UCSD-AML1 (cell line): ENCODE measurements around the gene TMPRSS3.
A peak's percentile ranks its signal among the peaks of the same experiment; 100 is the strongest.

Source experiments
- DNase-seq: peaks from one replicate; lab custom pipeline; 2025; ENCODE audit not compliant: unreplicated experiment; lab: John Stamatoyannopoulos, UW

TMPRSS3 gene

DNA sequence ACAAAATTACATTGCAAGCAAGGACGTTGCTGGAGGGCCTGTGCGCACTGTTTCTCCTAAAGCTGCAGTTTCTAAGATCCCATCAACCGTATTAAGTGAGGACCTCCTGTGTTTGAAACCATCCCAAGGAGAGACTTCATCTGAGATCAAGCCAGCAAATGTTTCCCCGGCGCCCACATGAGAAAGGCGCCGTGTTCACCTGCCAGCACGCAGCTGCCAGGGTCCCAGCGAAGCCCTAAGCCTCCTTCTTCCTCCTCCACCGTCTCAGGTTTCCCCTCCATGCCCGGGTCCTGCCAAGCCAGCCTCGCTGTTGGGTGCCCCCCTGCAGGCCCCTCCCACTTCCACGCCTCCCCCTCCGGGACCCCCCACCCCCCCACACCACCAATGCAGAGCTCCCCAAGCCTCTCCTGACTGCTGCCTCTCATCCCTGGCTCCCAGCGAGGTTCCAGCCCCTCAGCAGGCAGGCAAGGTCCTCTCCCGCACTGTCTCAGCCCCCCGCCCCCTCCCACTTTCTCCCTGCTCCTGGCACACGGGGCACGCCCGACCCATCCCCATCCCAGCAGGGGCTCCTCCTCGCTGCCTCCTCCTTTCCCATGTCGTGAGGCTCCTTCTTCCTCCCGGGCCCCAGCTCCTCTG lies 20.9 kb downstream of the TMPRSS3 start:
- no peak for DNase-seq

DNA sequence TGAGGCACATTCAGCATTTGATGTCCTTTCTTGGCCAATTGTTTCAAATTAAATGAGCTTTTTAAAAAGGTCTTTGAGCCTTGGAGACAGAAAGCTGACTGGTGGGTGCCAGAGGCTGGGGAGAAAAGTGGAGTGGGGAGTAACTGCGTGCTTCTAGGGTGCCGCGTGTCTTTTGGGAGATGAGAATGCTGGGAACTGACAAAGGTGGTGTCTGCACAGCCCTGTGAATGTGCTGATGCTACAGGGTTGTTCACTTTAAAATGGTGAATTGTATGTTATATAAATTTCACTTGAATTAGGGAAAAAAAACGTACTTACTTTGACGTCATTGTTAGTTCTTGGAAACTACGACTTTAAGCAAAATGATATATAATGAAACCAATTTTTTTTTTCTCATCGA lies 21.4 kb downstream of the TMPRSS3 start:
- DNase-seq, result no peak

DNA sequence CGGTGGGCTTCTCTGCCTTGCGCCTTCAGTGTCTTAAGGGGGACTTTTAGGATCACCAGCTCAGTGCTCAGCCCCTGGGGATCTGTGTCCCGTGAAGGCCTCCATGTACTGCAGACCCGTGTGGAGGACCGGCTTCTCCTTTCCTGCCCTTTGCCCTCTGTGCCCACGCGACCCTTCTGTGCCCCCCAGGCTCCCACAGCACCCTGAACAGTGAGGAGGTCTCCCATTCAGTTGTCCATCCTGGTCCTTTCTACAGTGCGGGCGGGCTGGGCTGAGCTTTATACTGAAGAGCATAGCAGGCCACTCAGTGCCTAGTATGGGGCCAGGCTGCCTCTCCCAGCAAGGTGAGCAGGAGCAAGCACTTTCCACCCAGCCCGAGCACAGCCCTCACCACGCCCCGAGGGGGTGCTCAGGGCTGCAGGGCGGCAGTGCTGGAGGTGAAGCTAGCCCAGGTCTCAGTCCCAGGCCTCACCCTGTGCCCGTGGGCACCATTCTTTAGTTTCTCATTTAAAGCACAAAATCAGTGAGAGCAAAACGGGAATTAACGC lies 21.9 kb downstream of the TMPRSS3 start:
- DNase-seq, result no peak

DNA sequence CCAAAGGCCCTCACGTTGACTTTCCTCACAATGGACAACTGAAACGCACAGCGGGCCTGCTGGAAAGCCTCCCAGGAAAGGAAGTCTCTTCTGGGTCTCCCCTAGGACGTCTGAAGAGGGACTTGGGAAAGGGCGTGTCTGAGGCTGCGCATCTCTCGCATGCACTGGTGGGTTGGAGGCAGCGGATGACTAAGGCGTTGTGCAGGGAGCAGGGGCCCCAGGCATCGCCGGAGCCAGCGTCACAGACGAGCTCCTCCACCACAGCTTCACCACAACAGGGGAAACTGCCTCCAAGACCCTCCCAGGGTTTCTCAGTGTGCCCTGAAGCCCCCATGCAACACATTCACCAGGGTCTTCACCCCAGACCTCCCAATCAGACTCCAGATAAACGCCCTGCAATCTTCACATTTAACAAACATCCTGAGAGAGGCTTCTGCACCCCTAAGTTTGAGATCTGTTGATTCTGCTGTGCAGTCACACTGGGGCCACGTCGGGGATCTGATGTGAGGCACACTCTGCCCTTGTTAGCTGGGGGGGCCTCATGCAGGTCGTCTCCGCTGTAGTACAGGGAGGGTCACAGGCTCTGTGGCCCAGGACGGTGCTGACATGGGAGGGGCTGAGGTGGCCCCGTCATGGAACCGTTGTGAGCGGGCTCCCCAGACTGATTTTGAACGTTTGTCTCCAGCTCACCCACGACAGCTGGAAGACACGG lies 22.5 kb downstream of the TMPRSS3 start:
- DNase-seq, result no peak

DNA sequence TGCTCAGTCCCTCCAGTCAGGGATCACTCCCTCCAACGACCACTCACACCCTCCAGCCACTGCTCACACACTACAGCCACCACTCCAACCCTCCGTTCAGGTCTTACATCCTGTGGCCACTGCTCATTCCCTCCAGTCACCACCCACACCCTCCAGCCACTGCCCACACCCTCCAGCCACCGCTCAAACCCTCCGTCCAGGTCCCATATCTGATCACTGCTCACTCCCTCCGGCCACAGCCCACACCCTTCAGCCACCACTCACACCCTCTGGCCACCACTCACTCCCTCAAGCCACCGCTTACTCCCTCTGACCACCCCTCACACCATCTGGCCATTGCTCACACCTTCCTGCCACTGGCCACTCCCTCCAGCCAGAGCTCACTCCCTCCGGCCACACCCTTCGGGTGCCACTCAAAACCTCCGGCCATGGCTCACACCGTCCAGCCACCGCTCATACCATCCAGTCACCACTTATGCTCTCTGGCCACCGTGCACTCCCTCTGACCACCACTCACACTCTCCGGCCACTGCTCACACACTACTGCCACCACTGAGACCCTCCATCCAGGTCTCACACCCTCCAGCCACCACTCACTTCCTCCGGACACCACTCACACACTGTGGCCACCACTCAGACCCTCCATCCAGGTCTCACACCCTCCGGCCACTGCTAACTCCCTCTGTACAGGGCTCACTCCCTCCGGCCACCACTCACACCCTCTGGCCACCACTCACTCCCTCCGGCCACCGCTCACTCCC lies 24.8 kb downstream of the TMPRSS3 start:
- no peak for DNase-seq

DNA sequence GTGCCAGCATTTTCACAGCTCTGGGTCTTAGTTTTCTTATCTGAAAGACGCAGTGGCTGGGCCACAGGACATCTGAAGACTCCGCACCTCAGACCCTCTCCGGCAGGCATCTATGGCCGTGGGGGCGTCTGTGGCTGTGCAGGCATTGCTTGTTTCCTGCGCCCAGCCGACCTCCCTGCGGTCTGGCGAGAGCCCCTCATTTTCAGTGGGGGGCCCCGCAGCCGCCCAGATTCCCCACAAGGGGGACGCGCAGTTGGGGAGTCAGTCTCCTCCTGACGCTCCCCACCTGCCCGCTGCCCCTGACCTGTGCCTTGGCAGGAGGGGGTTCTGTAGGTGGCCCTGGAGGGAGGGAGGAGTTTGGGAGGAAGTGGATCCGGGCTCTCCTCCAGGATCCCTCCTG lies 26.0 kb downstream of the TMPRSS3 start:
- DNase-seq, result no peak

DNA sequence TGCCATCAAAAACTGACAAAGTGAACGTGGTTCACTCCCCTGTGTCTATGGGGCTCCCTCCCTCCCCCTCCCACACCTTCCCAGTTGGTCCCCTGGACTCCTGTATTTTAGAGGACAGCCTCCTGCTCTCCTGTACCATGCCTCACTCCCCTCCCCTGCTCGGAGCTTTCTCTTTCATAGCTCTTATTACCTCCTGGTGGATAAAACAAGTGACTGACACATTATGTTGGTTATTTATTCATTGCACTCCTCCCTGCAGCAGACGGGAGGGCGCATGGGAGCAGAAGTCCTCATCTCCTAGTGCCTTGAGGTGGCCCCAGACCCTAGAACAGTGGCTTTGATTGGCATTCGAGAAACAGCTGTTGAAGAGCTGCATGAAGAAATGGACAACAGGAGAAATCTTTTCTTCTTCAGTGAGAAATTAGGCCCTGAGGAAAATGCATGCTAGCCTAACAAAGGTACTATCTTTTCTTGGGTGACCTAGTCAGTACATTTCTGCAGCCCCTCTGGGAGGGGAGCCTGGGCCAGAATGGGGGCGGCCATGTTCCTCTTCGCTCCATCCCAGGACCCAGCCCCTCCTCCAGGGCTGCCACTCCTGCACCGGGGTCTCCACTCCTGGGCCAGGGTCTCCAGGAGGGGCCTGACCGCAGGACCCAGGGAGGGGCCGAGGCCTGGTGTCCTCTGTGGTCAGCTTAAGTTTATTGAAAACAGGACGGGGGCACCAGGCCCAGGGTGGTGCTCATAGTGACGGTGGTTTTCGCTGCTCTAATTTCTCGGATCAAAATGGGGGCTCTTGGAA lies 28.3 kb downstream of the TMPRSS3 start:
- DNase-seq, result no peak

DNA sequence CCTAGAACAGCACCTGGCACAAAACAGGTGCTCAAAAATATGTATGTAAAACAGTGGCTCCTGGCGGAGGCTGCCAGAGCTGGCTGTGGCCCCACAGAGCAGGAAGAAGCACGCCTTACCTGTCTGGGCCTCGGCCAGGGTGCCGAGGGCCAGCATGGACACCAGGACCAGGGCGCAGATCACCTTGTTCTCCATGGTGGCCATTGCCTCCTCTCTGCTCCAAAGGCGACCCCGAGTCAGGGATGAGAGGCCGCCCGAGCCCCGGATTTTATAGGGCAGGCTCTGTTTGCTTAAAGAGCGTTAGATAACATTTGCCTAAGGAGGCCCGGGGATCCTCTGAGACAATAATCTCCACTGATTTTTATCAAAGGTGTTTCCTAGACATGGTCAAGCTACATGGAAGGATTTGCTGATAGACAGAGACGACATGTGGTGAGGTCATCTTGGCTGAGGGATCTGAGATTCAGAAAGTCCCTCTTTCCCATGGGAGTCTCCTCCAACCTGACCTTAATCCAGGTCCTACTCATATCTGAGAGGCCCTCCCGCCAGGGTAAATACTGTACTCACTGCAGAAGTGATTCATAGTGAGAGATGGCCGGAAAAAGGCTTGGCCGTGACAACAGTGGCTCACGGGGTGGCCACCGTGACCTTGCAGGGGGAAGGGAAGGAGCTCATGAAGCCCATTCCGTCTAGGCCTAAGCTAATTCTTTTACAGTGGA lies 29.4 kb downstream of the TMPRSS3 start, which contains the start of gene TFF1:
TFF1 (minus strand) TSS at position 244 of the 719 bp plus-strand sequence; CDS start at position 204, 40 bp downstream.
- no peak for DNase-seq

DNA sequence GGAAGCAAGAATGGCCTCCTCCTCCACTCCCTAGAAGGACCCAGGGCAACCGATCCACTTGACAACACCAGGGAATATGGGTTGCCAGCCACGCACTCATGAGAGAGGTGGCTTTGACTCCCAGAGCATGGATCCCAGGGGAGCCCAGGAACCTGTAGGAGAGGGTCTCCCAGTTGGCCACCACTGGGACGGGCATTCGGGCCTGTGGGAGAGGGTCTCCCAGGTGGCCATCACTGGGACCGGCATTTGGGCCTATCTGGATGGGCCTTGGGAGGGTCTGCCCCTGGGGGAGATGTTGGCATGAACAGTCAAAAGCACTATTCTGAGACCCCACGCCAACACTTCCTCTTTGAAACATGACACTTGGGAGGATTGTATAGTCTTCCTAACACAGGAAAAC lies 30.1 kb downstream of the TMPRSS3 start:
- no peak for DNase-seq

DNA sequence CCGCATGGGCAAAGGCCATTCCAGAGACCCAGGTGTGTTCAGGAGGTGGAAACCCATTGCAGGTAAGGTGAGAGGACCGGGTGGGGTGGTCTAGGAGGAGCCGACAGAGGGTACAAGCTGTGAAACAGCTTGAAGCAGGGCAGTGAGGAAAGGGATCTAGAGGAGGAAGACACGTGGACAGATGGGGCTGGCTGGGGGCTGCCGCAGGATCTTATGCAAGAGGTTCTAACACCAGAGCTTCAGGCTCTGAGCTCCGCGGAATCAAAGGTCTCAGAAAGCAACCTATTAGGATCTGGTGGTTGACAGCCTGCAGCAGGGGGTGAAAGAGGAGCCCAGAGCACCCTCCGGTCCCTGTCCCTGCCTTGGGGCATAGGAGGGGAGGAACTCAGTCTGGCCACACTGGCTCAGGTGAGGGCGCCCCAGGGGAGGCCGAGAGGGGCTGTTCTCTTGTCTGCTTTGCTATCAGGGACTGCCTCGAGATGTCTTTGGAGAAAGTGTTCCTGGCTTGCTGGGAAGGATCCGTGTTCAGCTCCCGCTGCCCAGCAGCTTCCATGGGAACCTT lies 31.5 kb downstream of the TMPRSS3 start:
- DNase-seq, result peak; percentile 38

DNA sequence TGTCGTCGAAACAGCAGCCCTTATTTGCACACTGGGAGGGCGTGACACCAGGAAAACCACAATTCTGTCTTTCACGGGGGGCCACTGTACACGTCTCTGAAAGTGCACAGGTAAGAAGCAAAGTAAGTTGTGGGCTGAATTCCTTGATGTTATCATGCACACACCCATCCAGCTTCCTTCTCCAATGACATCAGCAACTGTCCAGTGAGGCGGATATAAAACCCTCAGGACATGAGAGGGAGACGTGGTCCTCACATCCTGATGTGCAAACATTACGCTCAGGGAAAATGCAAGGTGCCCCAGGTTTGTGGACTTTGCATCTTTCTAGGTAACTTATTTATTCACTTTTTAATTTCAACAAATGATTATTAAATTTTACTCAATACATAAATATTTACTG lies 32.5 kb downstream of the TMPRSS3 start:
- DNase-seq, result no peak

DNA sequence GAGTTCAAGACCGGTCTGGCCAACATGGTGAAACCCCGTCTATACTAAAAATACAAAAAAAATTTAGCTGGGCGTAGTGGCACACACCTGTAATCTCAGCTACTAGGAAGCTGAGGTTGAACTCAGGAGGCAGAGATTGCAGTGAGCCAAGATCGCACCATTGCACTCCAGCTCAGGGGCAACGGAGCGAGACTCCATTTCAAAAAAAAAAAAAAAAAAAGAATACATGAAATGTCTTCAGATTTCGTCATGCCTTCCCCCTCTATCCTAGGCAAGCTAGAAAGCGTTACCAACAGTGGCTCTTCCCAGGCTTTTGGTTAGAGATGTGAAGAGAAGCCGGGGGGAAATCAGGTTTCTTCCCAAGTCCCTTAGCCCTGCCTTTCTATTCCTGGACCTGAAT lies 33.2 kb downstream of the TMPRSS3 start:
- DNase-seq, result no peak

DNA sequence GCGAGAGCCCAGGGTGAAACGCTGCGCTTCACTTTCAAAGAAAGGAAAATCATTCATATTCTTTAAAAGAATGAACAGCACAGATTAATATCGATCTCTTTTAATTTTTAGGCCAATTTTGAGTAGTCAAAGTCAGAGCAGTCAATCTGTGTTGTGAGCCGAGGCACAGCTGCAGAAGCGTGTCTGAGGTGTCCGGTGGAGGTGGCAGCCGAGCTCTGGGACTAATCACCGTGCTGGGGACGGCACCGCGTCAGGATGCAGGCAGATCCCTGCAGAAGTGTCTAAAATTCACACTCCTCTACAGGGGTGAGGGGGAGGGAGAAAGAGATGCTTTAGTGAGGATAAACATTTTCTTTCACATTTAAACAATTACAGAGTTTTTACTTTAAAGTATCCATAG lies 33.7 kb downstream of the TMPRSS3 start:
- DNase-seq, result no peak

DNA sequence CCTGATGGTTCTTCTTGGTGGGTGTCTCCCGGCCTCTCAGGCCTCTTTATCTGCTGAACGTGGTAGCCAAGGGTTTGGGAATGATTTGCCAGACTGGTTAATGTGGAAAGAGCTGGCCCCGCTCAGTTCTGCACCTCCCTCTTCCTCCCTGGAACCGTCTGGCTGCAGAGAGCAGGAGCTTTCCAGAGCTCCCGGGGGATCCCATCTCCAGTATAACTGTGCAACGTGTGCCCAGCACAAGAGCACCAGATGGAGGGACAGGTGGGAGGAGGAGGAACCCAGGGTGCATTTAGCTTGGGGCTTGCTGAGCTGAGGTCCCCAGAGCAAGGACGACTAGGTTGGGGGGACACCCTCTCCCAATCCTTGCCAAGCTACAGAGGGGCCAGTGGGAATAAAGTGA lies 34.6 kb downstream of the TMPRSS3 start:
- no peak for DNase-seq

DNA sequence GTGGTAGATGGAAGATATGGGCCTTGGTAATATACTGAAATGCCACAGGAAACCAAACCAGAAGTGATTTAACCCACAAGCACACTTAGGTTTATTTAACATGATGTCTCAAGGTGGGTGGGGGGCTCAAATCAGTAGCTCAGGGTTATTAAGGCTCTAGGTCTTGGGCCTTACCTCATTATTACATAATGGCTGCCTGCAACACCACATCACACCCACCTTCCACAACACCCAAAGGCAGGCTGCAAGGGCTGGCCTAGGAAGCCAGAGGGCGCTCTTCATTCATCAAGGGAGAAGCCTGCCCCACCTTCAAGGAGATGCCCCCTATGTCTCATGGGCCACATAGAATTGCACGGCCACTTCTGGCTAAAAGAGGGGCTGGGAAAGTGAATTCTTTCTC lies 35.5 kb downstream of the TMPRSS3 start:
- DNase-seq, result no peak

DNA sequence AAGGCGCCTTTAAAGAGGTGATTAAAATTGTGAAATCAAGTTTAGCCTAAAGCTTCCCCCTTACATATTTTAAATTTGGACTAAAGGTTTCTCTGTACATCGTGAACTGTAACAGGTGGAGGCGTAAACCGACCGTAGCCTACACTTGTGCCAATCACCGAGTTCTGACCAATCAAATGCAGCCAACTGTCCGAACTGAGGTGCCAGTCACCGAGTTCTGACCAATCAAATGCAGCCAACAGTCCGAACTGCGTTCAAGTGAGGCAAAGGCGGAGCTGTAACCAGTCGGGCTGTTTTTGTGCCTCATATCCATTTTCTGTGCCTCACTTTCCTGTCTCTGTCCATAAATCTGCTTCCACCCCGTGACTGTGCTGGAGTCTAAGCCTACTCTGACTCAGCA lies 36.9 kb downstream of the TMPRSS3 start:
- no peak for DNase-seq

DNA sequence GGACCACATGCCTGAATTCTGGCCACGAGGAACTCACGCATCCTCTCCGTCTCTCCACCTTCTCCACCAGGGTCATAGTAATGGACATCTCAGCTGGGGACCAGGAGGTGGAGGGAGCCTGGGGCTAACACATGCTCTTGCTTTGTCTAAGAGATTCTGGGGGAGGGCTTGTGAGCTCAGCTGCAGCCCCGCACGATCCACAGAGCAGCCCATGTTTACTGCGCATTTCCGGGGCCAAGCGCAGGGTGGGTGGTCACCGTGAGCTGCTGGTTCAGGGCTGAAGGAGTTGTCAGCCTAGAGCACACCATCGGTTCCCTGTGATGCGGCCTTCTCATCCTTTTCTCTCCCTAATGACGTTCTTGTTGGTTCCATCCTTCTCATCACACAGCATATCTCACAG lies 37.6 kb downstream of the TMPRSS3 start:
- no peak for DNase-seq

DNA sequence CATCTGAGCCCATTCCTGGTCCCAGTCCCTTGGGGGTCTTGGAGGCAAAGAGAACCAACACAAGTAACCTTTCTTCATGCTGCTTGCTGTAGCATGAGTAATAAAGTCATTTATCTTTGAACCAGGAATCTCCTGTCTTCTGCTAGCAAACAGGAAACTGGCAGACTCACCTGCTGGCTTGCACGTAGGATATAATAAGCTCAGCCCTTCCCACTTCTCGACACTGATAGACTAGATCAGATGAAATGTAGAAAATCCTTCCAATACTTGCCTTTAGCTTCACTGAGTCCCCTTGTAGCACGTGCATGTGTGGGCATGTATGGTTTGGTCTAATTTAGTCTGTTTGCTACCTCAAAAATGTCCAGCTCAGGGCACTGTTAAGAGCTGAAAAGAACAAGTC lies 38.5 kb downstream of the TMPRSS3 start:
- DNase-seq, result no peak

DNA sequence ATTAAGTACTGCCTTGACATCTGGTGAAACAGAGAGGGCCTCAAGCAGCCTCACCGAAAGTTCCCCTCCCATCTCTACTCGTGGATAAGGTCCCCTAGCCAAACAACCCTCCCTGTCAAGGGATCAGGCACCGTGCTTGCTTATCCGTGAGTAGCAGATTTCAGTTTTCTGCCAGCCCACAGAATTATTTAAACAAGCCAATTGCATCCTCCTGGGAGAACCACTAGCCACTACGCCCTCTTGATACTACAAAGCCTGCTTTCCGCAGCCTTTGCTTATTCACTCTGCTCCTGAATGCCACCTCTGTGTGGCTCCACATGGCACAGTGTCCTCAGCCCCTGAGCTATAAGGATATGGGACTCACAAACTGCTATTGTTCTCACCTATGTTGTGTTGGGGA lies 39.2 kb downstream of the TMPRSS3 start:
- DNase-seq, result no peak

DNA sequence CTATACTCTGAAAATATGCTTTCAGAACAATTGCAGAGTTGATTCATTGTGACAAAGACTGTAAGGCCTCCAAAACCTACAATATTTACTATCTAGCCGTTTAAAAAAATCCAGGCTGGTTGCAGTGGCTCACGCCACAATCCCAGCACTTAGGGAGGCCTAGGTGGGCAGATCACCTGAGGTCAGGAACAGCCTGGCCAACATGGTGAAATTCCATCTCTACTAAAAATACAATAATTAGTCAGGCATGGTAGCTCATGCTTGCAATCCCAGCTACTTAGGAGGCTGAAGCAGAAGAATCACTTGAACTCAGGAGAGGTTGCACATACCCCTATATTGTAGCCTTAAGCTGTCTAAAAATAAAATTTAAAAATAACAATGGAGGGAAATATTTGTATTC lies 39.8 kb downstream of the TMPRSS3 start:
- no peak for DNase-seq
